Neural cell (in vitro differentiated cells): ENCODE data around the gene ERC2. TPM values are rescaled to one million over a fixed set of nuclear protein-coding genes. Genes with fewer than 3 reads are reported as not detected.

Experiments
- H2AFZ ChIP-seq: fragments of 200-600, 300-800 bp; sonication (generic), shearing (Covaris generic); 2 replicates; pipeline ENCODE4 v1.6.0; 2014; ENCODE audit warnings: low read depth, mild to moderate bottlenecking, antibody characterized with exemption, low read length, moderate library complexity
- H3F3A ChIP-seq: fragments of 200-600 bp; shearing (Covaris generic); 2 replicates; pipeline ENCODE4 v1.6.1; 2016; ENCODE audit warnings: mild to moderate bottlenecking, moderate library complexity, mixed read lengths, antibody characterized with exemption, low read length; ENCODE audit not compliant: insufficient read depth, poor library complexity, severe bottlenecking
- H3K27ac ChIP-seq: fragments of 200-600, 300-800 bp; sonication (generic), shearing (Covaris generic); 2 replicates; pipeline ENCODE4 v1.5.1; 2014; ENCODE audit warnings: mild to moderate bottlenecking, low read length, moderate library complexity
- H3K27me3 ChIP-seq: fragments of 300-800, 200-600 bp; sonication (generic), shearing (Covaris generic); 2 replicates; pipeline ENCODE4 v1.6.0; 2014; ENCODE audit warnings: mild to moderate bottlenecking, low read depth, low read length, moderate library complexity; ENCODE audit not compliant: insufficient read depth
- H3K36me3 ChIP-seq: fragments of 300-800, 200-600 bp; sonication (generic), shearing (Covaris generic); 2 replicates; pipeline ENCODE4 v1.5.1; 2014; ENCODE audit warnings: mild to moderate bottlenecking, antibody characterized with exemption, low read length, moderate library complexity; ENCODE audit not compliant: insufficient read depth
- H3K4me2 ChIP-seq: fragments of 300-800, 200-600 bp; sonication (generic), shearing (Covaris generic); 2 replicates; pipeline ENCODE4 v1.6.0; 2014; ENCODE audit warnings: mild to moderate bottlenecking, low read length
- H3K4me3 ChIP-seq: fragments of 300-800, 200-600 bp; sonication (generic), shearing (Covaris generic); 2 replicates; pipeline ENCODE4 v1.5.1; 2014; ENCODE audit warnings: mild to moderate bottlenecking, low read length, moderate library complexity
- H3K79me2 ChIP-seq: fragments of 200-600 bp; shearing (Covaris generic); replicated peaks from 2 replicates; pipeline ENCODE4 v1.6.0; 2014; ENCODE audit warnings: mild to moderate bottlenecking, low read length, moderate library complexity; ENCODE audit not compliant: insufficient read depth
- H3K9ac ChIP-seq: fragments of 300-800, 200-600 bp; sonication (generic), shearing (Covaris generic); 2 replicates; pipeline ENCODE4 v1.6.1; 2016; ENCODE audit warnings: mild to moderate bottlenecking, low read length, mixed read lengths
- H3K9me2 ChIP-seq: fragments of 200-600 bp; shearing (Covaris generic); 2 replicates; pipeline ENCODE4 v1.6.1; 2016; ENCODE audit warnings: mild to moderate bottlenecking, low read length, mixed read lengths; ENCODE audit not compliant: insufficient read depth
- H3K9me3 ChIP-seq: fragments of 200-600, 300-800 bp; sonication (generic), shearing (Covaris generic); 2 replicates; pipeline ENCODE4 v1.6.1; 2016; ENCODE audit warnings: mild to moderate bottlenecking, mixed run types, low read length, moderate library complexity, mixed read lengths
- H4K20me1 ChIP-seq: fragments of 200-600 bp; shearing (Covaris generic); 2 replicates; pipeline ENCODE4 v1.6.1; 2016; ENCODE audit warnings: mild to moderate bottlenecking, mixed run types; ENCODE audit not compliant: insufficient read depth
- CTCF ChIP-seq: fragments of 450-650 bp; IDR thresholded peaks from 2 replicates; pipeline ENCODE4 v1.5.1; 2014; ENCODE audit warnings: antibody characterized with exemption, mild to moderate bottlenecking, moderate library complexity; ENCODE audit not compliant: poor library complexity, severe bottlenecking
- EP300 ChIP-seq: fragments of 450-650 bp; conservative IDR thresholded peaks from 2 replicates; pipeline ENCODE4 v1.6.1; 2014; ENCODE audit warnings: antibody characterized with exemption, mild to moderate bottlenecking, moderate library complexity; ENCODE audit not compliant: poor library complexity, severe bottlenecking
- EZH2 ChIP-seq: fragments of 200-600, 300-800 bp; shearing (Covaris generic), sonication (generic); IDR thresholded peaks from 2 replicates; pipeline ENCODE4 v1.6.1; 2014; ENCODE audit warnings: antibody characterized with exemption, low read length, borderline replicate concordance, mild to moderate bottlenecking; ENCODE audit not compliant: insufficient read depth, poor library complexity, severe bottlenecking
- MXI1 ChIP-seq: fragments of 450-650 bp; conservative IDR thresholded peaks from 2 replicates; pipeline ENCODE4 v1.6.1; 2014; ENCODE audit warnings: antibody characterized with exemption, mild to moderate bottlenecking; ENCODE audit not compliant: poor library complexity, severe bottlenecking
- POLR2AphosphoS5 ChIP-seq: IDR thresholded peaks from 2 replicates; pipeline ENCODE4 v1.6.1; 2012
- RAD21 ChIP-seq: fragments of 450-650 bp; conservative IDR thresholded peaks from 2 replicates; pipeline ENCODE4 v1.6.1; 2014; ENCODE audit warnings: antibody characterized with exemption, mild to moderate bottlenecking, moderate library complexity
- SMC3 ChIP-seq: fragments of 450-650 bp; conservative IDR thresholded peaks from 2 replicates; pipeline ENCODE4 v1.6.1; 2014; ENCODE audit warnings: antibody characterized with exemption, mild to moderate bottlenecking, moderate library complexity; ENCODE audit not compliant: poor library complexity
- TAF1 ChIP-seq: IDR thresholded peaks from 2 replicates; pipeline ENCODE4 v1.6.1; 2012; ENCODE audit warnings: low read depth
- polyA plus RNA-seq: library from polyadenylated mRNA; depleted of rRNA; stranded (reverse); fragments of >200 nt; gene quantifications from 2 replicates; pipeline ENCODE4 v1.2.3, GENCODE V29; 2014
- TF ChIP-seq, protein P1 (sequence below): IDR thresholded peaks from 2 replicates; pipeline ENCODE4 v1.6.1; 2012; ENCODE audit warnings: borderline replicate concordance

The ERC2 gene
- polyA plus RNA-seq, 1 donor from 2014 or later: 60.4 TPM

DNA sequence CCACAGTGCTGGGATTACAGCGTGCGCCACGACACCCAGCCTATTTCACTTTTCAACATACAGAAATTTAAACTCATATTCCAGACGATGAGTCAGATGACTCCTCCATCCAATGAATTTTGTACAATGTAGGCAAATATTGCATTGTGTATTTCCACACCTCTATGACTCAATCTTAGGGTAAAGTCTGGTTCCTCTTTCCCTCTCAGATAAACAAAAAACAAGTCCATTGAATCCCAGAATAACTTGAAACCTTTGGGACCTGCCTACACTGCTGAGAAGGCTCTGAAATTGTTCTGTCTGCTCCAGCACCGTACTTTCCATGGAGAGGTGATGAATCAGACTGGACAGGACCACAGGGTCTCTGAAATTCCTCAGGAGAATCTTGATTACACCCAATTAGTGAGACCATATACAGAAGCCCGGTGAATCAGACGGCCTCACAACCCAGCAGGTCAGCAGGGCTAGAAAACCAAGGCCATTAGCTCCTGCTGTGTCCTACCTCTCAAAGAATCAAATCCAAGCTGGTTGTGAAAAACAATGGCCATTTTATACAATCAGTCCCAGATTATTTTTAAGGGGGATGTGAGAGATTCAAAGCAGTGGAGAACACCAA, 112.6 kb downstream of the ERC2 start:
- Histone ChIP-seq H3K4me2 (no peak overlapping the region), H3K36me3 (no peaks in the 10 kb centered on the region), H3K79me2 (no peaks in the 10 kb centered on the region), H3K9me3 (no peaks in the 10 kb centered on the region), H3K9ac (no peak overlapping the region), H3K4me3 (no peak overlapping the region), H3F3A (no peaks in the 10 kb centered on the region), H3K9me2 (no peaks in the 10 kb centered on the region), H2AFZ (no peak overlapping the region), H3K27ac (peak overlapping the region; percentile 38), H4K20me1 (no peaks in the 10 kb centered on the region), H3K27me3 (no peaks in the 10 kb centered on the region)
- TF ChIP-seq POLR2AphosphoS5 (no peak), MXI1 (no peak), RAD21 (no peak), EP300 (no peak), CTCF (no peak), TAF1 (no peak), SMC3 (no peak), EZH2 (no peak)
- TF ChIP-seq, protein P1, sequence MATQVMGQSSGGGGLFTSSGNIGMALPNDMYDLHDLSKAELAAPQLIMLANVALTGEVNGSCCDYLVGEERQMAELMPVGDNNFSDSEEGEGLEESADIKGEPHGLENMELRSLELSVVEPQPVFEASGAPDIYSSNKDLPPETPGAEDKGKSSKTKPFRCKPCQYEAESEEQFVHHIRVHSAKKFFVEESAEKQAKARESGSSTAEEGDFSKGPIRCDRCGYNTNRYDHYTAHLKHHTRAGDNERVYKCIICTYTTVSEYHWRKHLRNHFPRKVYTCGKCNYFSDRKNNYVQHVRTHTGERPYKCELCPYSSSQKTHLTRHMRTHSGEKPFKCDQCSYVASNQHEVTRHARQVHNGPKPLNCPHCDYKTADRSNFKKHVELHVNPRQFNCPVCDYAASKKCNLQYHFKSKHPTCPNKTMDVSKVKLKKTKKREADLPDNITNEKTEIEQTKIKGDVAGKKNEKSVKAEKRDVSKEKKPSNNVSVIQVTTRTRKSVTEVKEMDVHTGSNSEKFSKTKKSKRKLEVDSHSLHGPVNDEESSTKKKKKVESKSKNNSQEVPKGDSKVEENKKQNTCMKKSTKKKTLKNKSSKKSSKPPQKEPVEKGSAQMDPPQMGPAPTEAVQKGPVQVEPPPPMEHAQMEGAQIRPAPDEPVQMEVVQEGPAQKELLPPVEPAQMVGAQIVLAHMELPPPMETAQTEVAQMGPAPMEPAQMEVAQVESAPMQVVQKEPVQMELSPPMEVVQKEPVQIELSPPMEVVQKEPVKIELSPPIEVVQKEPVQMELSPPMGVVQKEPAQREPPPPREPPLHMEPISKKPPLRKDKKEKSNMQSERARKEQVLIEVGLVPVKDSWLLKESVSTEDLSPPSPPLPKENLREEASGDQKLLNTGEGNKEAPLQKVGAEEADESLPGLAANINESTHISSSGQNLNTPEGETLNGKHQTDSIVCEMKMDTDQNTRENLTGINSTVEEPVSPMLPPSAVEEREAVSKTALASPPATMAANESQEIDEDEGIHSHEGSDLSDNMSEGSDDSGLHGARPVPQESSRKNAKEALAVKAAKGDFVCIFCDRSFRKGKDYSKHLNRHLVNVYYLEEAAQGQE: no peak

DNA sequence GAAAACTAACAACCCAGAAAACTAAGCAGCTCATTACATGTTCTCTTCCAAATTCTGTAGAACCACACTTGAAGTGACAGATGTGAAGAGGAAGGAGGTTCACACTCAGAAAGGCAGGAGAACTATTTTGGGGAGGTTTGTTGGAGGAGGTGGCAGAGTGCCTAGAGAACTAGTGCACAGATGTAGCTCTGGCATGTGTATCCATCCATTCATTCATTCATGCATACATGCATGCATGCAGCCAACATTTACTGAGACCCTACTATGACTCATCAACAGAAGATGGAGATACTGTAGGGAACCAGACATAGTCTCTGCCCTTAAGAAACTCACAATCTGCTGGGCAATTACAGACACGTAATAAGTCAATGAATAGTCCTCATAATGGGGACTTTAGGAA, 116.7 kb downstream of the ERC2 start:
- H3K4me2 ChIP-seq: no peak overlapping the region
- no peak overlapping the region for H3K27ac ChIP-seq
- H3K27me3 ChIP-seq: no peaks in the 10 kb centered on the region
- no peak overlapping the region for H2AFZ ChIP-seq
- no peaks in the 10 kb centered on the region for H3K79me2 ChIP-seq
- no peak overlapping the region for H3K9ac ChIP-seq
- no peaks in the 10 kb centered on the region for H3F3A ChIP-seq
- H3K36me3 ChIP-seq: no peaks in the 10 kb centered on the region
- no peaks in the 10 kb centered on the region for H3K9me2 ChIP-seq
- H4K20me1 ChIP-seq: no peaks in the 10 kb centered on the region
- TF ChIP-seq TAF1: no peak
- TF ChIP-seq SMC3: no peak
- TF ChIP-seq RAD21: no peak
- TF ChIP-seq POLR2AphosphoS5: no peak
- no peak for TF ChIP-seq MXI1
- TF ChIP-seq EP300: no peak
- H3K9me3 ChIP-seq: no peaks in the 10 kb centered on the region
- no peak overlapping the region for H3K4me3 ChIP-seq
